Measurements from ENCODE around the gene GNG7.

GRCh38 chr19:2715470-2716274, 13.2 kb upstream of the GNG7 start:
- TF ChIP-seq EZH2phosphoT487 (IDR thresholded peaks at IDR 0.05; ENCODE audit: insufficient read depth, low read depth) (no peak), EZH2 (IDR thresholded peaks at IDR 0.05; ENCODE audit: insufficient read depth, poor library complexity, severe bottlenecking) (no peak)
